Measurements from ENCODE around the gene CD52. TPM values are rescaled to one million over a fixed set of nuclear protein-coding genes. Genes with fewer than 3 reads are reported as not detected.
A peak's percentile ranks its signal among the peaks of the same experiment; 100 is the strongest.

The CD52 gene
- total RNA-seq, 1 donor, result not detected

DNA sequence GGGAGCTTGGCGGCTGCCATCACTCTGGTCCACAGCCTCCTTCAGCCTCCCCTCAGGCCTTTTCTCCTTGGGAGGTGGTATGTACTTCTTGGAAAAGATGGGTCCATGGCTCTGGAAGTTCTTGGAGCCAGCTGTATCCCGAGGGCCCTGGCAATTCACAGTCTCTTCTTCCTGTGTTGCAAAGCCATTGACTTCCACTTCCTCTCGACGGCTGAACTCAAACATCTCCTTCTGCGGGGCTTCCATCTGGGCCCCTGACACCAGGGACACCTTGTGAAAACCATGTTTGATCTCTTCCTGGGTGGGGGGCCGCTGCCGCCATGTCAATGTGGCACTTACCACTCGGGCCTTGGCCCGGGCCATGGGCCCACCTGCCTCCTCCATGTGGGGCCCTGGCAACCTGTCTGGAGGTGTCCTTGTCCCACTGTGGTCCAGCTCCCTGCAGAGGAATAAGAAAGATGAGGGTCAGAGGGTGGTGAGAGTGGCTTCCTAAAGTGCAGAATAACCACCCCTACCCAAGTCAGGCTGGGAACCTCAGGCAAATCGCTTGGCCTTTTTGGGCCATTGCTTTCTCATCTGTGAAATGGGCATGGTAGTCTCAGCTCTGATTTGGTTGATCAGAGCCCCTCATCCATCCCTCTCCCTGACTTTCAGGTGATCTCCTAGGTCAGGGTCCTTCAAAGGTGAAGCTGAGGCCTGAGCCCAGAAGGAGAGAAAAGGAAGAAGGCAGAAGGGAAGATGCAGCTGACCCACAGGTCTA is 28.7 kb downstream of the CD52 start:
- no peak overlapping the region for H3K4me3 ChIP-seq (ENCODE audit: low read depth, low read length)
- TF ChIP-seq, protein P1, sequence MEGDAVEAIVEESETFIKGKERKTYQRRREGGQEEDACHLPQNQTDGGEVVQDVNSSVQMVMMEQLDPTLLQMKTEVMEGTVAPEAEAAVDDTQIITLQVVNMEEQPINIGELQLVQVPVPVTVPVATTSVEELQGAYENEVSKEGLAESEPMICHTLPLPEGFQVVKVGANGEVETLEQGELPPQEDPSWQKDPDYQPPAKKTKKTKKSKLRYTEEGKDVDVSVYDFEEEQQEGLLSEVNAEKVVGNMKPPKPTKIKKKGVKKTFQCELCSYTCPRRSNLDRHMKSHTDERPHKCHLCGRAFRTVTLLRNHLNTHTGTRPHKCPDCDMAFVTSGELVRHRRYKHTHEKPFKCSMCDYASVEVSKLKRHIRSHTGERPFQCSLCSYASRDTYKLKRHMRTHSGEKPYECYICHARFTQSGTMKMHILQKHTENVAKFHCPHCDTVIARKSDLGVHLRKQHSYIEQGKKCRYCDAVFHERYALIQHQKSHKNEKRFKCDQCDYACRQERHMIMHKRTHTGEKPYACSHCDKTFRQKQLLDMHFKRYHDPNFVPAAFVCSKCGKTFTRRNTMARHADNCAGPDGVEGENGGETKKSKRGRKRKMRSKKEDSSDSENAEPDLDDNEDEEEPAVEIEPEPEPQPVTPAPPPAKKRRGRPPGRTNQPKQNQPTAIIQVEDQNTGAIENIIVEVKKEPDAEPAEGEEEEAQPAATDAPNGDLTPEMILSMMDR (IDR thresholded peaks at IDR 0.05; ENCODE audit: insufficient read depth, low read depth, low read length), result no peak
- DNase-seq (ENCODE audit: low read depth), result no peak

DNA sequence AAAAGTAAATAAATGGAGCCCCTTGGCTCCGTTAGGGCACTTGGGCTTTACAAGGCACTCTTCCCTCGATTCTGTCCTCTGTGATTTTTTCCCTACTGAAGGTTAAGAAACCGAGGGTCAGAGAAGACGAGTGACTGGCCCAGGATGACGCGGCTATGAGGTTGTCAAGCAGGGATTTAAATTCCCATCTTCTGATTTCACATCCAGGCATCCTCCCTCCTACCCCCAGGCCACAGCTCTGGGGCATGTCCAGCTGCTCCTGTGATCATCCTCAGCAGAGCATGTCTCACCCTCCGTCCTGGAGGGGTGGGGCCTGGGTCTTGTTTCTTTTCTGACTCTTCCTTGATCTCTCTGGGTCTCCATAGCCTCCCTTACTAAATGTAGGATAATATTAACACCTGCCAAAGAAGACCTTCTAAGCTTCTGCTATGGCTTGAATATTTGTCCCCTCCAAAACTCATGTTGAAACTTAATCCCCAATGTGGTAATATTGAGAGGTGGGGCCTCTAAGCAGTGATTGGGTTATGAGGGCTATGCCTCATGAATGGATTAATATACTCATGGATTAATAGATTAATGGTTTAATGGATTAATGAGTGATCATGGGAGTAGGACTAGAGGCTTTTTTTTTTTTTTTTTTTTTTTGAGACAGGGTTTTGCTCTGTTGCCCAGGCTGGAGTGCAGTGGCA is 31.6 kb downstream of the CD52 start:
- peak; percentile 78 for DNase-seq (ENCODE audit: low read depth)

DNA sequence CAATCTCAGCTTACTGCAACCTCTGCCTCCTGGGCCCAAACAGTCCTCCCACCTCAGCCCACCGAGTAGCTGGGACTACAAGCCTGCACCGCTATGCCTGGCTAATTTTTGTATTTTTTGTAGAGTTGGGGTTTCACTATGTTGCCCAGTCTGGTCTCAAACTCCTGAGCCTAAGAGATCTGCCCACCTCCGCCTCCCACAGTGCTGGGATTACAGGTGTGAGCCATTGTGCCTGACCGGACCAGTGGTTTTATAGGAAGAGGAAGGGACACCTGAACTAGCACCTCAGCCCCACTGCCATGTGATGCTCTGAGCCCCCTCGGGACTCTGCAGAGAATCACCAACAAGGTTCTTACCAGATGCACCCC is 32.1 kb downstream of the CD52 start:
- H3K4me3 ChIP-seq (ENCODE audit: low read depth, low read length), result no peak overlapping the region
- TF ChIP-seq, protein P1 (IDR thresholded peaks at IDR 0.05; ENCODE audit: insufficient read depth, low read depth, low read length), result no peak
- no peak for DNase-seq (ENCODE audit: low read depth)

More for the DNA sequence above, 31.6 kb downstream of the CD52 start:
- no peak overlapping the region for H3K4me3 ChIP-seq (ENCODE audit: low read depth, low read length)
- TF ChIP-seq, protein P1 (IDR thresholded peaks at IDR 0.05; ENCODE audit: insufficient read depth, low read depth, low read length), result no peak

DNA sequence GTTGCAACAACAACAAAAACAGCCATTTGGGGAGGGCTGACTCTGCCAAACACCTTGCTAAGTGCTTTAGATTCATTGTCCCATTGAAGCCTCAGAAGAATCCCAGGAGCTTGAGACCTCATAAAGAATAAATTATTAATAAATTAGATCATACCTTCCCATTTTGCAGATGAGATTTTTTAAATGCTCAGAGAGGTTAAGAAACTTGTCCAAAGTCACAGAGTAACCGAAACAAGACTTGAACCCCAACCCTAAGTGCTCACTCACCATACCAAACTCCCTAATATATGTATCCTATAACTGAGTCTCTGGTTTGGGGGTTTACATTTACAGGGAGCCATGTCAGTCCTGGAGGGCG is 32.6 kb downstream of the CD52 start:
- H3K4me3 ChIP-seq (ENCODE audit: low read depth, low read length), result no peak overlapping the region
- TF ChIP-seq, protein P1 (IDR thresholded peaks at IDR 0.05; ENCODE audit: insufficient read depth, low read depth, low read length), result no peak
- no peak for DNase-seq (ENCODE audit: low read depth)

DNA sequence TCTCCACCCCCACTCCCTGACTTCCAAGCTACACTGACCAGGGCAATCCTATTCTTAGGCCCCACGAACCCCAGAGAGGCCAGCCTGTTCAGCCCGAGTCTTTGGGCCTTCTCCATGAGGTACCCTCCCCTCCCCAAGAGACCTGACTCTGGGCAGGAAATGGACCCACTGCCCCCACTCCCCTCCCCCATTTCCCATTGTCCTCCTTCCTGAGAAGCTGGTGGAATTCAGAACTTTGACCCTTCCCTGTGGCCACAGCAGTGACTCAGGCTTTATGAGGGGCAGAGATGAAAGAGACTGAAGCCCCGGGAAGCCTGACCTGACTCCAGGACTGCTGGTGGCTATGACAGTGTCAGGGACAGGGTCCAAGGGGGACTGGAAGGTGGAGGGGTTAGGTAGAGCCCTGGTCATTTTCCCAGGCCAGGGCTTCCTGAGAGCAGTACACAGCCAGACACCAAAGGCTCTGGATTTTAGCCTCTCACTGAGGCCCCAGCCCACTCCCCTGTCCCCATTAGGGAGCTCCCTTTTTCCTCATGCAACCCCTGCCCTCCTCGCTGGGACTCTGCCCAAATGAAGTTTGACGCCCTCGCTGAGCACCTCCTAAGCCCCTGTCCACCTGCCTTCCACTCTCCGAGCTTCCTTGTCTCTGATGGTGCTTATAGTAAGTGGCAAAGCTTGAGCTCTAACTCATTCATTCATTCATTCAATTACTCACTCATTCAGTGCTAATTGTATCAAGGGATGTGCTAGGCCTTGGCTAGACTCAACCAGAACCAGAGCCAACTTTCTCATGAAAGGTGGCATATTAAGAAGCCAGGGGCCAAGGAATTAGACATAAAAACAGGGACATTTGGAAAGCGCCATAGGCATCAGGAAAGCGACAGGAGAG is 33.2 kb downstream of the CD52 start:
- no peak overlapping the region for H3K4me3 ChIP-seq (ENCODE audit: low read depth, low read length)
- TF ChIP-seq, protein P1 (IDR thresholded peaks at IDR 0.05; ENCODE audit: insufficient read depth, low read depth, low read length), result no peak
- peak; percentile 17 for DNase-seq (ENCODE audit: low read depth)

DNA sequence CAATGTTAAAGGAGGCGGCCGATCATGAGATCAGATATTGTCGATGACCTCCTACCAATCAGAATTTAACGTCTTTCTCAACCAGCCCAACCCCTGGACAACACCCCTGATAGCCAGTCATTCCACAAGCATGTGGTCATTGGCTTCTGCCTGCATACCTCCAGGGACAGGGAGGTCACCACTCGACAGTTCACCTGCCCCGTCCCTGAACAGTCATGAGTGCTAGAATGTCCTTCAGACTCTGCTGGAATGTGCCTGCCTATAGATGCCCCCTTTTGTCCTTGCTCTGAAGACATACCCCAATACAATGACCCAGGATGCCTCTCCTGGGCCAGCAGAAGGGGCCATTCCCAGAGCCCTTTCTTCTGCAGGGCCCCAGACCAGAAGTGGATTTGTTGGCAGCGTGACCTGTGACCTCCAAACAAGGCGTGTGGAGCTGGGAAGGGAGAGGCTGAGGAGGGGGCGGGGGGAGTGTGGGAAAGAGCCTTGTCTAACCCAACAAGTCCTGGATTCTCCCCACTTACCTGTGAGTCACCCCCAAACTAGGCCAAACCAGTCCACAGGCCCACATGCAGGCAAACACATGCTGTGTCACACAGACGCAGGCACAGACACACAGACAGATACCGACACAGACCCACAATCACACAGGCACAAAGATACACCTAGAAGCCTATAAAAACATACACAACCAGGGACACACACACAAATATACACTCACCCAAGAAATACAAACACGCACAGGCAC is 34.0 kb downstream of the CD52 start:
- TF ChIP-seq, protein P1 (IDR thresholded peaks at IDR 0.05; ENCODE audit: insufficient read depth, low read depth, low read length), result no peak
- DNase-seq (ENCODE audit: low read depth), result no peak
- no peak overlapping the region for H3K4me3 ChIP-seq (ENCODE audit: low read depth, low read length)
